Epithelial cell of proximal tubule (primary cell): ENCODE measurements around the gene KRT20. TPM values are rescaled to one million over a fixed set of nuclear protein-coding genes. Genes with fewer than 3 reads are reported as not detected.

Experiments used
- DNase-seq: peaks from one replicate; pipeline ENCODE4 v3.0.0-alpha.2; 2011; ENCODE audit warnings: low read depth
- H3K4me3 ChIP-seq: 2 replicates; pipeline ENCODE4 v1.5.1; 2011; ENCODE audit warnings: low read depth, mild to moderate bottlenecking, low read length
- total RNA-seq: library from RNA; depleted of rRNA; stranded (reverse); fragments of >200 nt; gene quantifications from 2 replicates; pipeline ENCODE4 v1.2.3, GENCODE V29; 2015
- TF ChIP-seq, protein P1 (sequence below): conservative IDR thresholded peaks from 2 replicates; pipeline ENCODE4 v1.5.1; 2012; ENCODE audit warnings: low read depth, mild to moderate bottlenecking, low read length

KRT20 gene
- total RNA-seq, 1 donor from 2014 or later: not detected

- DNase-seq: no peak
- TF ChIP-seq, protein P1, sequence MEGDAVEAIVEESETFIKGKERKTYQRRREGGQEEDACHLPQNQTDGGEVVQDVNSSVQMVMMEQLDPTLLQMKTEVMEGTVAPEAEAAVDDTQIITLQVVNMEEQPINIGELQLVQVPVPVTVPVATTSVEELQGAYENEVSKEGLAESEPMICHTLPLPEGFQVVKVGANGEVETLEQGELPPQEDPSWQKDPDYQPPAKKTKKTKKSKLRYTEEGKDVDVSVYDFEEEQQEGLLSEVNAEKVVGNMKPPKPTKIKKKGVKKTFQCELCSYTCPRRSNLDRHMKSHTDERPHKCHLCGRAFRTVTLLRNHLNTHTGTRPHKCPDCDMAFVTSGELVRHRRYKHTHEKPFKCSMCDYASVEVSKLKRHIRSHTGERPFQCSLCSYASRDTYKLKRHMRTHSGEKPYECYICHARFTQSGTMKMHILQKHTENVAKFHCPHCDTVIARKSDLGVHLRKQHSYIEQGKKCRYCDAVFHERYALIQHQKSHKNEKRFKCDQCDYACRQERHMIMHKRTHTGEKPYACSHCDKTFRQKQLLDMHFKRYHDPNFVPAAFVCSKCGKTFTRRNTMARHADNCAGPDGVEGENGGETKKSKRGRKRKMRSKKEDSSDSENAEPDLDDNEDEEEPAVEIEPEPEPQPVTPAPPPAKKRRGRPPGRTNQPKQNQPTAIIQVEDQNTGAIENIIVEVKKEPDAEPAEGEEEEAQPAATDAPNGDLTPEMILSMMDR: no peak
- no peak overlapping the region for H3K4me3 ChIP-seq
These were observed 31.3 kb upstream of the KRT20 start for GRCh38 chr17:40916366-40916765.

DNA sequence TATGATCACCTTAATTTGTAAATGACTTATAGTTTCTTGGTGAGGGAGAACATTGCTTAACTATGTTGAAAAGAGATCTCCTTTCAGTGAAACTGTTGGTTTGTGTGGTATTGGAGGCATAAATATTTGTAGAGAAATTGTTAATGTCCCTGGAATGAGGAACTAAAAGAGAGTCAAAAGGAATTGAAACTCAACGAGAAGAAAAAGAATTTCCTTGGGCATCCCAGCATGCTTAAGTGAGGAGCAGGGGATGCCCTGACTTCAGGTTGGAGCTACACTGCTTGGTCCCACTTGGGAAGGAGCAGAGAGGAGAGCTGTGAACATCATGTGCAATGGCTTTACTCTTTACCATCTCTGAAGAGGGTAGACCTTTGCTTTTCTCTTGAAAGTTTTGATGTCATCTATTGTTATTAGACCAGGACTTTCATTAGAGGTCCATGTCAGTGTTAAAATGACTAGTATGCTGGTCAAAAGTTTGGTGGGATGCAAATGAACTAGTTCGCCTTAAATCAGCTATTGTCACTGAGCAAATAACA is 30.7 kb upstream of the KRT20 start:
- TF ChIP-seq, protein P1: no peak
- H3K4me3 ChIP-seq: no peak overlapping the region
- DNase-seq: peak; percentile 71

DNA sequence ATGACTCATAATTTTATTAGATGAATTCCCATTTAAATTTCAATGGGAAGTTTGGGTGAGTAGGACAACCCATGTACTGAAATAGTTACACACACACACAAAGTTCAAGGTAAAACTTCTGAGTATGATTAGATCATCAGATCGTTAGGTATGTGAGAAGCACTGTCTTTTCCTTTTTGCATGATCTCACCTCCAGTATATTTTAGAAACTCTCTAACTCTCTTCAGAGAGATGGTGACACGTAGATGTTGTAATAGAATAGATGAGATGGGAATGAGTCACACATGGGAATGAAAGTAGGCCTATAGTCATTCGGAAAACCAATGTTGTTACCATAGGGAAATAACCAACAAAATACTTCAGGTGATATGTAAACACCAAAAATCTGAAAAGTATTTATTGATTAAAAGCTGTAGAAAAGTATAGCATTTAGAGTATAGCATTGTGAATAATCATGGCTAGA is 30.2 kb upstream of the KRT20 start:
- TF ChIP-seq, protein P1: no peak
- peak; percentile 100 for DNase-seq
- no peak overlapping the region for H3K4me3 ChIP-seq

DNA sequence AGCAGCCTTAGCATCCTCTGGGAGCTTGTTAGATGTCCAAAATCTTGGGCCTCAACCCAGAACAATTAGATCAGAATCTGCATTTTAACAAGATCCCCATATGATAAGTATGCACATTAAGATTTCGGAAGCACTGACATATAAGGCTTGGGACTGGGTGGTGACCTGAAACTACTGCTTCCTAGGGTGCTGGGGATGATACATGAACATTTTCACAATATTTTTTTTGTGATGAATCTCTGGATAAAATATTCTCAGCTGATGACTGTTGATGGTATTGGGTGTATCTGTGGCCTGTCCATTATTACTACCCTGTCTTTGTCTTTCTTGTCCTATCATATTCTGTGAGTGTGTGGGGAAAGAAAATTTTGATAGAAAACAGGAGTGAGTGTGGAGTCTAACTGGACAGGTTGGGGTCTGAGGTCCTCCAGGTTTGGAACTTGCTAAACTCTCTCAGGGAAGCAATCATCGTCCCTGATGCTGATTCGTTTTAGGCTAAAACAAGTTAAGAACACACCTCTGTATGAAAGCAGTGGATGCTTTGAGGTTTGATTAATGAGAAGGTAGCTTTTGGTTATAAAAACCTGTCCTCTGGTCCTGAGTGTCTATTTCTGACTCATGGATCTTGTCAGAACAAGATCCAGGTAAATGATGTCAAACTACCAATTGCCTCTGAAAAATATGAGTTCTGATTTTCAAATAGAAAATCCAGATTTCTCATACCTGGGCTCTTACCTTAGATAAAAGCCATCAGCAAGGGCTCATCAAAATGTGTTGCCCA is 29.2 kb upstream of the KRT20 start:
- no peak for DNase-seq
- no peak overlapping the region for H3K4me3 ChIP-seq
- TF ChIP-seq, protein P1: no peak

DNA sequence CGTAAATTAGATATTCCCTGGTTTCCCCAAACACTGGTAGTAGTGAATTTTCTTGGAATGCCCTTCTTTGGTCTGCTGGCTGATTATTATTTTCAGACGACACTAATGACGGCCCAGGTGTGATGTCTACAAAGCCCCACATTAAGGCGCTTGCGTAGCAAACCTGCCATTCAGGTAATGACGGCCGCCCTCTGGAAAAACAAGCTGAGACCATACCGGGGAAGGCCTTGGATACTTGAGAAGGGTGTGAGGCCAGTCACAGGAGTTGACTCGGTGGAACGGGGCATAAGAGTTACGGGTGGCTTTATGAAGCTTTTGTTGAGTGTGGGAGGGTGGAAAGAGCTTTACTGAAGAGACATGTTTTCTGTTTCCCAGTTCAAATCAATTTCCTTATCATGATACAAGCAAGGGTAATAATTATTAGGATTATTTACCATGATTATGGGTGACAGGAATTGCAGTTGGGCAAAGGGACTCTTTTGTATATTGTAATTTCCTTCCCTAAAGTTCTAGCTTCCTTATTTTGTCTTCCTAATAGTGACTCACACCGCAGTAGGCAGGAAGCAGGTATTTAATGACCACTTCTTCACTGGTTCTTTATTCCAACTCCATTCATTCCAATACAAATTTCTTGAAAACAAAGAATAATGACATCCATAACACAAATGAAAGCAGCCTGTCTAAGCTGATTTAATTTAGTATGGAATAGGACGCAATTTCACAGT is 27.6 kb upstream of the KRT20 start:
- DNase-seq: no peak
- TF ChIP-seq, protein P1: no peak
- H3K4me3 ChIP-seq: no peak overlapping the region

GRCh38 chr17:40910441-40910841 is 25.4 kb upstream of the KRT20 start:
- DNase-seq: no peak
- H3K4me3 ChIP-seq: no peak overlapping the region
- TF ChIP-seq, protein P1: no peak
